NCI-H2081 (cell line): ENCODE measurements around the gene PRR33.
"Not testable (repeated sequence)": the region's sequence is repeated elsewhere in the genome, so short reads cannot be mapped to it uniquely, and the experiment has no call there.

Experiments used
- DNase-seq, 2 experiments: peaks; one replicate each; lab custom pipeline; 2025; lab: John Stamatoyannopoulos, UW

Gene PRR33

DNA sequence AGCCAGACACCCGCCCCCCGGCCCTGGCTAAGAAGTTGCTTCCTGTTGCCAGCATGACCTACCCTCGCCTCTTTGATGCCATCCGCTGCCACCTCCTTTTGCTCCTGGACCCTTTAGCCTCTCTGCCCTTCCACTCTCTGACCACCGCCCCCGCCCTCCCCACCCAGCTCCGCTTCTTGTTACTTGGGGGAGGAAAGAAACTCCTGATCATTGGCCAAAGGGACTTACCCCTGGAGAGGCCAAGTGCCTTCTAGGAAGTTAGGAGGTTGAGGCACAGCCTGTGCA, at the start of gene PRR33:
PRR33 (minus strand) TSS at position 65 of the 285 bp plus-strand sequence. CDS start 1,311 bp downstream, outside the sequence.
- DNase-seq = no peak

DNA sequence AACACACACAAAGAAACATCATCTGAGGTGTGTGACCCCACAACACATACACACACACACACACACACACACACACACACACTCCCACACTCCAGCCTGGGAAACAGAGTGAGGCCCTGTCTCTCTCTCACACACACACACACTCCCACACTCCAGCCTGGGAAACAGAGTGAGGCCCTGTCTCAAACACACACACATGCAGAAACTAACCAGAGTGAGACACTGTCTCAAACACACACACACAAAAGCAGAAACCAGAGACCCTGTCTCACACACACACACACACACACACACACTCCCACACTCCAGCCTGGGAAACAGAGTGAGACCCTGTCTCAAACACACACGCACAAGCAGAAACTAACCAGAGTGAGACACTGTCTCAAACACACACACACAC, 48.1 kb upstream of the PRR33 start:
- not testable (repeated sequence) for DNase-seq

DNA sequence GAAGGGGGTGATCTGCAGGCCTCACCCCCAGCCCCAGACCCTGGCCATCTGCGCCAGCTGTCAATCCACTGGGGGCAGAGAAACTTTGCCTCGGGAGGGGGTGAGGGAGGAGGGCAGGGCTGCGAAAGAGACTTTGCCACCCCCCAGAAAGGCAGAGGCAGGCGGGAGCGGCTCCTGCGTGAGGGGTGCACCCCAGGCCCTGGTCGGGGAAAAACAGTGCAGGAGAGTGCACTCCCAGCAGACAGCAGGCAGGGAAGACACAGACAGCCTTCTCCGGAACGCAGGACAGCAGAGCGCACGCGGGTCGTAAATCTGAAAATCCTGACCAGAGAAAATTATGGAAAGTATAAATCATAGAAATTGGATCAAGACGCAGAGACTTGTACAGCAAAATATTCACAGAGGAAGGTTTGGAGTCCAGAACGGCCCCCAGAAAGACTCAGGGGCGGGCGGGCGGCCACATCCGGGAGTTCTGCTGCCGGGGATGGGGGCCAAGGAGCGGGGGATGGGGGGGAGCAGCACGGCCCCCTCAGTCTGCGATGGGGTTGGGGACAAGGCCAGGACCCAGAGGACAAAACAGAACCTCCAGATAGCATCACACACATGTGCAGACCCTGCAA, 47.4 kb upstream of the PRR33 start:
- DNase-seq = no peak

DNA sequence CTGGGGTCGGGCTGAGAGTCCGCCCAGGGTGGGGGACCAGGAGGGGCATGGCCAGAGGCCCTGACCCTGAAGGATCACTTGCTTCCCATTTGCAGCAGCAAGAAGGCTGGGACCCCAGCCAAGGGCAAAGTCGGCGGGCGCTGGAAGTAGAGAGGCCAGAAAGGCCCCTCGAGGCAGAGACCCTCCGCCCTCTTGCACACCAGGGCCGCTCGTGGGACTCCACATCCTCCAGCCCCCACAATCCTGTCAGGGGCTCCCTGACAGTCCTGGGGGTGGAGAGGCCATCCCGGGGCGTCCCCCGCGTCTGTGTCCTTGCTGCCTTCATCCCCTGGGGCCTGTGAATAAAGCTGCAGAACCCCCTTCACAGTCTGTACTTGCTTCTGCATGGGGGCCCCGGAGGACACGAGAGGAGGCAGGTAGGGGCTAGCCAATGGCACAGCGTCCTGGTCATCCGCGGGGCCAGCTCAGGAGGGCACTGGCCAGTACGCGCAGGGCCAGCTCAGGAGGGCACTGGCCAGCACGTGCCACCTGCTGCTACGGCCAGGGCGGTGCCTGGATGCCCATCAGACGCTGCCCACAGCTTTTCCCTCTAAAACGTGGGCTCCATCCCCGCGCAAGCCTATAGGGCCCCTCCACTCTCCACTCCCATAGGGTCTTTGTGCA, 46.8 kb upstream of the PRR33 start:
- no peak for DNase-seq

DNA sequence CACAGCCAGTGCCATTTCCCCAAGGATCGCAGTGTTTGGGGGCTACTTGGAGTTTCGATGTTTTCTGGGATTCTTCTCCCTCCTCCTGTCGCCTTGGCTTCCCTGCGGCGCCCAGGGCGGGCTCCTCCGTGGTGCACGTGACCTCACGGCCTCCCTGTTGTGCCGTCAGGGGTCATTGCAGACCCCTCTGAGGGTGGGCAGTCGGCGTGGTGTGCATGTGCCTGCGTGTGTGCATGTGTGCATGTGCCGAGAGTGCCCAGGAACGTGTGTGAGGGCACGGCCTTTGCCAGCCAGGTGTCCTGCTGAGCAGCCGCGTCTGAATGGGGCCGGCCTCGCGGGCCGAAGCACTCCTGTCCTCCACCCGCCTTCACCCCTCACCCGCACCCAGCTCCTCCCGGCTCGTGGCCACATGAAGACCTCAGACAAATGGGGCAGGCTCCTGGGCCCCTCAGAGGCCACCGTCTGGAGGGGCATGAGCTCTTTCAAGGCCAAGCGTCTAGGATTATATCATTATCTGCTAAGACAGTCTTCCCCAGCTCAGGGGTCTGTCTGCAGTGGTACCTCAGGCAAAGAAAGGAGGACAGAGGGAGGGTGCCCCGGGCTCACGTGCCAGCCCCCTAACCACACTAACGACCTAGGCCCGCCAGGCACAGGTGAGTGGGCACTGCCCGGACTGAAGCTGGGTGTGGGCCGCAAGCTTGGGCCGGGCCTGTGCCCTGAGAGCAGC, 46.1 kb upstream of the PRR33 start:
- no peak for DNase-seq

DNA sequence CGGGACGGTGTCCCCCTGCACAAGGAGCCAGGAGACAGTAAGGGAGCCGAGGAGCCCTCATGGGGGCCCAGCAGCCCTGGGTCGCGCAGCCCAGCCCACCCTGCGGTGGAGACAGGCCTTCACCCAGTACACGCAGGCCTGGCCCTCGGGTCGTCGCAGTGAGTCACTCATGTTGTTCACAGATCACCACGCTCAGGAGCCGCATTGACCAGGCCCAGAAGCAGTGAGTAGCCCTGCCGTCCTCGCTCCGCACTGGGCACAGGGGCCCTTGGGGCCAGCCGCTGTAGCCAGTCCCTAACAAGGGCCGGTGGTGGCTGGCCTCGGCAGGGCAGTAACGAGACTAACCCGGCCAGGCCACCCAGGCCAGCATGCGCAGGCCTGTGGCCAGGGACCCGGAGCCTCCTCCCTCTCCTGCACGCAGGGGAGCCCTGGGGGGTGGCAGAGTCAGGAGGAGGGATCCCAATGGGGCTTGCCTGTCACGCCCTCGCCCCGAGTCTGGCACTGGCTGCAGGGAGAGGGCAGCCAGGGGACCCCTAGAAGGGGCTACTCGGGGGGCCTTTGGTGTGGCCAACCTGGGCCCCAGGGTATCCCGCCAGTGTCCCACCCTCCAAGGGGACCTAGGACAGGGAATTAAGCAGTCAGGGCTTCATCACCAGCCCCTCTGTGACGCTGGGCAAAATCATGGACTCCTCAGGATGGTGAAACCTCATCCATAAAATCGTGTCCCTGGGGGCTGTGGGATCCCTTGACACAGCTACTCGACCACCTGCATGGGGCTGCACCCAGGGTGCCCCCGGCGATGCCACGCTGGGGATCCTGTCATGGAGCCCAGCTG, 45.3 kb upstream of the PRR33 start:
- DNase-seq = no peak

DNA sequence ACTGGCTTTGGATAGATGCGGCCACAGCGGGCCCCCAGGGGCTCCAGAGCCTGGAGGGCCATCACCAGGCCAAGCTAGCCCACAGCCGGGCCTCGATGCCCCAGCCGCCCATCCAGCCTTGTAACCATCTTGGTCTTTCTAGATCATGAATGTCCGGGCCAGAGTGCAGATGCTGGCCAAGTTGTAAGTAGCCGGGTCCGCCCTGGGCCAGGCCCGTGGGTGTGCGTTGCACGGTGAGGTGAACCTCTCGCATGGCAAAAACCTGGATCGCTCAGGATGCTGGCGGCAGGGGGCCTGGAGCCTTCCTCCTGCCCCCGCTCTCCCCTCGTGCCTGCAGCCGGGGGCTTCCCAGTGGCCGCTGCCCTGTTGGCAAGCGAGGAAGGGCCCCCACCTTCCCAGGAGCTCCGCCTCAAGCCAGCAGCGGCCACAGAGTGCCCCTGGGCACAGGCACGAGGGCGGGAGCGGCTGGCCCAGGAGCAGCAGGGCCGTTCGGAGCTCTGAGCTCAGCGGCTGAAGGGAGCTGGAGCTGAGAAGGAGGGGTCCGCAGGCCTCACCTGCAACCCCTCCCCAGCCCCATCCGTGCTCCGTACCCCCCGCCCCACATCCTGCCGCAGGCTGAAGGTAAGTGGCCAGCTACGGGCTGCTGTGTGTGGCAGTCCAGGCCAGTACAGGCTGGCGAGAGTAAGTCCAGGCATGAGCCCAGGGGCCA, 44.5 kb upstream of the PRR33 start:
- no peak for DNase-seq

DNA sequence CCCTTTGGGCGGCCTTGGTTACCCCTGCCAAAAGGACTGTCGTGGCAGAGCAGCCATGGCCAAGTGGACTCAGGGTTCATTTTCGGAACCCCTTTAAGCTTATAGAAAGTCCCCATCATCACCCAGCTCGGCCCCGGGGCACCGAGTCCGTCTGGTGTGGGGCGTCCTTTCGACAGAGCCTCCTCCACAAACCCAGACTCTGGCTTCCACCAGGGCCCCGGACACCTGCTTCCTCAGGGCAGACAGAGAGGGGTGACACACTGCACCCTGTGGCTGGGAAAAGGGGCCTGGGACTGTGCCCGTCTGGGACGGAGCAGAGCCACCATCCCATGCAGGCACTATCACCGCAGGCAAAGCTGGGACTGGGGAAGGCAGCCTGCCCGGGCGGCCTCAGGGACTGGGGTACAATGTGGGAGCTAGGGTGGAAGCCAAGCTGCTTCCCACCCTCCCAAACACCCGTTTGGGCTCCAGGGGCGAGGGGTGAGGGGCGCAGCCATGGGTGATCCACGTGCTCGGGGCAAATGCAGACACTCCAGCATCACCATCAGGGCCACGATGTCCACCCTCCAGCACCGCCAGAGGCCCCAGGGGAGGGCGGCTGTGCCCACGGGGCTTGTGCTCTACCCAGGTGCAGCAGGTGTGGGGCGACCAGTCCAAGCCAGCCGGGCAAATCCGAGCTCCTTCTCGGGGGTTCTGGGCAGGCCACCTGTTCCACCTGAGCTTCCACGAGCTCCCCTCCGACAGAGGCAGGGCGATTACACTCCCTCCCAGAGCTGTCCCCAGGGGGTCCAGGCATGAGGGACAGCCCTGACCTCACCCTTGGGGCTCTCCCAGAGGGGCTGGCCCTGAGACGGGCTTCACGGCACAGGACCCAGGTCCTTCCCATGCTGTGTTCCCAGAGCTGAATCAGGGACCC, 43.7 kb upstream of the PRR33 start:
- no peak for DNase-seq

DNA sequence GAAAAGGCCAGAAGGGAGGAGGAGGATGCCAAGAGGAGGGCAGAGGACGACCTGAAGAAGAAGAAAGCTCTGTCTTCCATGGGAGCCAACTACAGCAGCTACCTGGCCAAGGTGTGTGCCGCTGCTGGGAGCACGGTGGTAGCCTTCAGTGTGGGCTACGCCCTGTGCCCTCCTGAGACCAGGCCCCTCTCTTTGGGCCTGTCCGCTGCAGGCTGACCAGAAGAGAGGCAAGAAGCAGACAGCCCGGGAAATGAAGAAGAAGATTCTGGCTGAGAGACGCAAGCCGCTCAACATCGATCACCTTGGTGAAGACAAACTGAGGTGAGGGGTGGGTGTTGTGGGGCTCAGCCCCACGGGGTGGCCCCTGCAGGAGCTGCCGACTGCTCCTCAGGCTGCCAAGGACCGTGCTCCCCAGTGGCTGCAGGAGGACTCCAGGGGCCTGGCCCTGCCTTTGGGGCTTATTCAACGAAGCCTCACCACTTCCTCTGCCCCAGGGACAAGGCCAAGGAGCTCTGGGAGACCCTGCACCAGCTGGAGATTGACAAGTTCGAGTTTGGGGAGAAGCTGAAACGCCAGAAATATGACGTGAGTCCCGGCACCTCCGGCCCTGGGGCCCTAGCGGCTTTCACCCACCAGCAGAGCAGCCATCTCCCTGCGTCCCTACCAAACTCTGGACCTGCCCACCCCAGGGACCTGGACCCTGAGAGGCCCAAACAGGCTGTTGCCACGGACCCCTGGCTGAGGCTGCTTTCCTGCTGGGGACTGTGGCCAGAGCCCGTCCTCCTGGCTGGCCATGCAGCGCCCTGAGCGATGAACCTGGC, 42.9 kb upstream of the PRR33 start:
- DNase-seq = no peak

DNA sequence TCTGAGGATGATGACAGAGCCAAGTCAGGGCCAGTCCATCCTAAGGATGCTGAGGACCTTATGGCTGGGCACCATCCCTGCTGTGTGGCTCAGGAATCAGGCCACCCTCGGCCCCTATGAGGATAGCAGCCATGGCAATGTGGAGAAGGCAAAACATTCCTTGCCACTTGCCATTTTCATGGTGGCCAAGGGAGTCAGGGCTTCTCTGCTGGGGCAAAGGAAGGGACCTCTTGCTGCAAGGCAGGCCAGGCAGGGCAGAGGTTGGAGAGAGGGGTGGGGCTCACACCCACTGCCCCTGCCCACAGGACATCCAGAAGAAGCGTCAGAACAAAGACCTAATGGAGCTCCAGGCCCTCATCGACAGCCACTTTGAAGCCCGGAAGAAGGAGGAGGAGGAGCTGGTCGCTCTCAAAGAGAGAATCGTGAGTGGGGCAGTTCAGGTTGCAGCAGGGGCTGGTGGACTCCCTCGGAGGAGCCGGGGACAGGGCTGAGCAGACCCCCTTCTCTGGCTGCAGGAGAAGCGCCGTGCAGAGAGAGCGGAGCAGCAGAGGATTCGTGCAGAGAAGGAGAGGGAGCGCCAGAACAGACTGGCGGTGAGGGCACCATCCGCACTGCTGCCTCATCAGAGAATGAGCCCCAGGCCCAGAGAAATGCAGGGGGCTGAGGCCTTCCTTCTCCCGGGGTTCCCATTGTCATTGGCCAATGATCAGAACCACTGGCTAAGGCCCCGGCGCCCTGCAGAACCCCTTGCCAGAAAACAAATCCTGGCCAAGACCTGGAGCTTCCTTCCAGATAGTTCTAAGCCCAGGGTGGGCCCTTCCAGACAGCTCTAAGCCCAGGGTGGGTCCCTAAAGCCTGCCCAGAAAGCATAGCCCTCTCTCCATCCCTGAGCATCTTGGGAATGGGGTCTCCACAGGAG, 42.0 kb upstream of the PRR33 start:
- no peak for DNase-seq

DNA sequence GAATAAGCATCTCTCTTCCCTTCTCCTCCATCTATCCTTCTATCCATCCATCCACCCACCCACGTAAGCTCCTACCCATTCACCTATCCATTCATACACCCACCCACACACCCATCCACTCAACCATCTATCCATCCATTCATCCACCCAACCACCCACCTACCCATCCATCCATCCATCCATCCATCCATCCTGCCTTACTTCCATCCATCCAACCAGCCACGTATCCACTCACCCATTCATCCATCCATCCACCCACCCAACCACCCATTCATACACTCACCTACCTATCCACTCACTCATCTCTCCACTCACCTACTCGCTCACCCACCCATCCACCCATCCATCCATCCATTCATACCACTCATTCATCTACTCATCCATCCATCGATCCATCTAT, 41.0 kb upstream of the PRR33 start:
- DNase-seq = no peak

DNA sequence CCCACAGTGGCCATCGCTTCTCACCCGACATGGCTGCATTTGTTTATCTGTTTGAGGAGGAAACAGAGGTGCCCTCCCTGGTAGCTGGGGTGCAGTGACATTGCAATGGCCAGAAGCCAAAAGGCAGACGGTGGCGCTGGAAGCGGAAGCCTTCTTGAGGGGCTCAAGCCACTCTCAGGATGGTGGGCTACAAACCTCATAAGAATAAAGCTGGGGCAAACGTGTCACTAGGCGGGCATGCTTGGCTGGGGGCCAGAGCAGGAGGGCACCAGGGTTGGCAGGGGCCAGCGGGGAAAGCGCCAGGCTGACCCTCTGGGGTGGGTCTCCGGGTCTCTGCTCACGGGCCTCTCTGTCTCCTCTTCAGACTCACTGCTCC, 40.4 kb upstream of the PRR33 start:
- no peak for DNase-seq

DNA sequence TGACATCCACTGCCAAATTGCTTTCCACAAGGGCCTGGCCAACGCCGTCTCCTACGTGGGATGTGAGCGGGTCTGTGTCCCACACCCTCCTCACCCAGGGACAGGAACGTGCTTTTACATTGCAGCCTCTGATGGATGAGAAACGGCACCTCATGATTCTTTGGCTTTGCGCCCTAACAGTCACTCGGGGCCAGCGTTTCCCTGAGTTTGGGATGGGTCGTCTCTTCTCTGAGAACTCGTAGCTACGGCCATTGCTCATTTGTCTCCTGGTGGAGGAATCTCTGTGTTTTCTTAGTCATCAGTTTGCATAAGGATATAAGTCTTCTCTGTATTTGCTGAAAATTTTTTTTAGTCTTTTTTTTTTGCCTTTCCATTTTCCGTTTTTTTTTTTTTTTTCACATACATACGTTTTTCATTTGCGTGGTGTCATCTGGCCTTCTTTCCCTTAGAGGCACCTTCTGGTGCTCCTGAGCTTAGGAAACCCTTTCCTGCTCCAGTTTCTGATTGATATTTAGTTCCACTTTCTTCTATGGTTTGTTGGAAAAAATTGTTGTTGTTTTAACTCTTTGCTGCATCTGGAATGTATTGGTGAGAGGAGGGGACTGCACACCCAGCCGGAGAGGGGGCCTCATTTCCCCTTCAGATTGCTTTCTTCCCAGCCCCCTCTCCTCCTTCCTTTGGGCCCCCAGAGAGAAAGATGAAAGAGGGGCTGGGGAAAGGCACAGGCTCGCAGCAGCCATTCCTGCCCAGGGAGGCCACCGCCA, 39.8 kb upstream of the PRR33 start:
- DNase-seq = no peak

DNA sequence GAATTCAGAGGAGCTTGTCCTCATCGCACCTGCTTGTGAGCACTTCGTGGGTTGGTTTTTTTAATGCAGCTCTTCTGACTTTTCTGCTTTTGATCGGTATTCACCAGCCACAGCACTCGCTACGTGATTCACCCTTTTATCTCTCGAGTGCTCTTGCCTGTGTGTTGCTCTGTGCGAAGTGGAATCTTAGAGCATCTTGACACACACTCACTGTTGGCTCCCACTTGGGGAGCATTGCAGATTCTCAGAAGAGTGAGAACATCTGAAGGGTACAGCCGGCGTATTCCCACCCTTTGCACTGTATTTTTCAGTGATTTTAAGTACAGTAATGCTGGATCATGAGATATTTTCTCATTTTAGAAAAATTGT, 38.8 kb upstream of the PRR33 start:
- no peak for DNase-seq

DNA sequence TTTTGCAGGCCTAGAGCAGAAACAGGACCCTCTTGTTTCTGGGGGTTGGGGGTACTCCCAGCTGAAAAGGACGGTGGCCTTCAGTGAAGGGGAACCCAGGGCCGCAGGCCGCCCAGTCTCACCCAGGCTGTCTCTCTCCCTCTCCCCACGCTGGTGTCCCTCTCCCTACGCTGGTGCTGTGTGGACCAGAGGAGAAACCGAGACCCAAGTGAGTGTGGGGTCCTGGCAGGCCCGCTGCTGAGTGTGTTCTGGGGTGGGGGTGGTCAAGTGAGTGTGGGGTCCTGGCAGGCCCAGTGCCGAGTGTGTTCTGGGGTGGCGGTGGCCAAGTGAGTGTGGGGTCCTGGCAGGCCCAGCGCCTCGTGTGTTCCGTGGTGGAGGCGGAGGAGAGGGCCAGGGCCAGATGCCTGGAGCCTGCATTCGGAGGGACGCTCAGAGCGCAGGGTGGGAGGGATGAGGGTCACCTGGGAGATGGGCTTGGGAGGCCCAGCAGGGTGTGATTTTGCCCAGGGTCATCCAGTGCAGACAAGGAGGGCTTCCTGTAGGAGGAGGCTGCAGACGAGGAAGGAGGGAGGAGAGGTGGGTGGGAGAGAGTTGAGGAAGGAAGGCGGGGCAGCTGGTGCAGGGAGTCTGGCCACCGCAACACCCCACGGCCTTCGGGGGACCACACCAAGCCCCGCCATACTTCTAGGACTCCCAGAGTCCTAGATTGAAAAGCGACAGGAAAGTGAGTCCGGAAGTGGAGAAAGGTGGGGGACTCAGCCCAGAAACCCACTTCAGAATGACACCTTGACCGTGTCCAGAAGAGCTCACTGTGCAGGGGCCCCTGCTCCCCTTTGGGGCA, 38.1 kb upstream of the PRR33 start:
- no peak for DNase-seq

DNA sequence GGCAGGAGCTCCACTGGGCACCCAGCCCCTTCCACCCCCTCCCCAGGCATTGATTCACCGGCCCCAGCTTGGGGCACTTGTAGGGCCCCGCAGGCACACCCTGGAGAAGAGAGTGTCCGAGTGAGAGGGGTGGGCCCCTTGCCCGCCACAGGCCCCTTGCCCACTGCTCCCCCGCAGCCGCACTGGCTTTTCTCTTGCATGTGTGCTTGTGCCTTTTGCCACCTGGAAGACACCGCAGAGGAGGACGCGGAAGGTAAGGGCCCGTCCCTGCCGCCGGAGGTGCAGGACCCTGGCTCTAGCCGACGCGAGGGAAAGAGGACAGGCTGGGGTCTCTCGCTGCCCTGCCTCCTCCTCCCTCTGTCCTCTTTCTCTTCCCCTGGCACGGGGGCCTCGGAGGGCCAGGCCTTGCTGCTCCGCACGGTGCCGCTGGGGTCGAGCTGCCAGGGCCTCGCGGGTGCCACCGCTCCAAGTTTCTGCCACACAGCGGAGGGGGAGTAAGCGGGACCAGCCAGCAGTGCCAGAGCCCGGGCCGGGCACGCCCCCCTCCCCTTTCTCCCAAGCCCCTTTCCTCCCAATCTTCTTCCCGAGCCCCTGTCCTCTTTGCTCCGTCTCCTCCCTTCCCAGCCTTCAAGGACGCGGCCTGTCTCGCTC, 37.3 kb upstream of the PRR33 start:
- DNase-seq = no peak

DNA sequence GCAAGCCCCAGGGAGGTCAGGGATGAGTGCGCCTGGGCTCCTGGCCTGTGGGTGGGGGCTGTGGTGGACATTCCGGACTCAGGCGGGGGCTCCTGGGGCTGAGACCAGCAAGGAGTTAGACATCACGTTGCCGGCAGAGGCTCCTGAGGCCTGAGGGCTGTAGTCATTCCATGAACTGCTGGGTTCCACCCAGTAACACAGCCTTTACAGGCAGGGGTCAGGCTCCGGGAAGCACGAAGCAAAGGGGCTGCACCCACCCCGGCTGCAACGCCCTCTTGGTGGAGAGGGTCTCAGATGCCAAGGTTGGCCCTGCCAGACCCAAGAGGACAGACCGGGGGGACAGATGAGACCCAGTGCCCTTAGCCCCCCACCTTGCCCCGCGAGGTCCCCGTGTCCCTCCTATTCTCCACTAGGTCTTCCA, 36.8 kb upstream of the PRR33 start:
- no peak for DNase-seq
